H1 (cell line): Measurements from ENCODE around the gene ARHGEF18.

Experiments used
- CREB1 ChIP-seq: IDR thresholded peaks from 2 replicates; pipeline ENCODE4 v1.6.1; 2012; ENCODE audit warnings: inconsistent platforms
- CTCF ChIP-seq, 3 experiments: IDR thresholded peaks; 1 replicate in 2 of 3; 2 replicates in 1 of 3; pipeline versions ENCODE4 v1.5.1 to v1.6.1; 2011; ENCODE audit warnings: low read length in 3 of 3, mild to moderate bottlenecking in 3 of 3, inconsistent platforms in 2 of 3, low read depth in 1 of 3, moderate library complexity in 1 of 3; ENCODE audit not compliant: insufficient read depth in 1 of 3; ENCODE audit errors: control extremely low read depth in 1 of 3

GRCh38 chr19:7370546-7370945, 21.8 kb downstream of the ARHGEF18 start:
- TF ChIP-seq CTCF (IDR thresholded peaks at IDR 0.05; ENCODE audit: control extremely low read depth in 1 of 3, insufficient read depth in 1 of 3, low read depth in 1 of 3, low read length in 3 of 3) (no peak), CREB1 (no peak)
